GM10248 (cell line): ENCODE data around the gene CAPN1.

Experiments used
- CTCF ChIA-PET: fragments of 300-600 bp; sonication (Branson Sonifier 250); formaldehyde crosslinking; extraction: SDS; loops from one replicate; lab custom pipeline; 2021; ENCODE audit warnings: antibody characterized with exemption; lab: Yijun Ruan, JAX
- POLR2A ChIA-PET: fragments of 350-650 bp; sonication (Branson Sonifier 250); formaldehyde crosslinking; extraction: SDS; loops from one replicate; lab custom pipeline; 2020; ENCODE audit warnings: antibody characterized with exemption; lab: Yijun Ruan, JAX
- DNase-seq: peaks from one replicate; pipeline ENCODE4 v3.0.0; 2012; ENCODE audit errors: extremely low spot score
- CTCF ChIP-seq: IDR thresholded peaks from 2 replicates; pipeline ENCODE4 v1.5.1; 2012; ENCODE audit warnings: mild to moderate bottlenecking, low read depth; ENCODE audit errors: extremely low read depth, missing control alignments, control extremely low read depth

The CAPN1 gene

DNA sequence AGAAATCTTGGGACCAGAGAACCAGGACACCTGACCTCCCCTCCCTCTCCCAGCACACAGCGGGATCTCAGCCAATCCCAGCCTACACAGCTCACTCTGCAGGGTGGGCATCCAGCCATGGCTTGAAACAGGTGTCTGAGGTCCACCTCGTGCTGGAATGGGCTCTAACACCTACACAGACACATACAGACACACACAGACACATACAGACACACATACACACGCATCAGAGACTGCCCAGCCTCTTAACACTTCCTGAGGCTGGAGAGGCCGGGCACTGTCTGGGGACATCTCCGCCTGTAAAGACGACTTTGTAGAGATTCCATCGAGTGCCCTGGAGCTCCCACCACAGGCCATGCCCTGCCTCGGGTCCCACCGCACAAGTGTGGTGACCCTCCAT, 36.7 kb downstream of the CAPN1 start:
- CTCF ChIA-PET: interaction anchor here (1.4 to 1.8 kb wide), 6 partner anchors 14 to 108 kb away, joined by 3 to 7 read pairs (median 4); no protein-coding TSS in a partner anchor
- POLR2A ChIA-PET: no interaction called here
- TF ChIP-seq CTCF: no peak
- DNase-seq: no peak

- no peak for DNase-seq
- ChIA-PET POLR2A (no interaction called here), CTCF (interaction anchor here (1.2 to 1.4 kb wide), 2 partner anchors 110 to 223 kb away, joined by 3 to 4 read pairs; no protein-coding TSS in a partner anchor)
- no peak for TF ChIP-seq CTCF
These were observed 38.1 kb downstream of the CAPN1 start for GRCh38 chr11:65219930-65220213.

DNA sequence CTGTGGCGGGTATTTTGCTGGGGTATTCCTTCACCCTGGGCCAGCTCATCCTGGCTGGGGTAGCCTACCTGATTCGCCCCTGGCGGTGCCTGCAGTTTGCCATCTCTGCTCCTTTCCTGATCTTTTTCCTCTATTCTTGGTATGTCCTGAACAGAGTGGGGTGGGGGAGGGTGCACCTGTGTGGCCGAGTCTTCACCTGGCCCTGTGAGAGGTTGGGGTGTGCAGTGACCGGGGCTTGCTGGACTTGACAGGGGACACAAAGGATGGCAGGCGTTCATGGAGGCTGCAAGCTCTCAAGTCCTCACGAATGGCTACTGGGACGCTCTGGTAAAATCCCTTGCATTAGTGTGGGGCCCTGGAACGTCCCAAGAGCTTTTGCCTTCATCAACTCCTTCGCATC, 39.3 kb downstream of the CAPN1 start:
- ChIA-PET POLR2A (no interaction called here), CTCF (interaction anchor here (1.0 to 1.4 kb wide), 3 partner anchors 94 to 224 kb away, joined by 3 read pairs; no protein-coding TSS in a partner anchor)
- TF ChIP-seq CTCF: no peak
- DNase-seq: no peak

GRCh38 chr11:65223011-65223410, 41.3 kb downstream of the CAPN1 start:
- CTCF ChIA-PET: interaction anchor here (0.7 to 4.6 kb wide), 6 partner anchors 11 to 110 kb away, joined by 3 to 60 read pairs (median 4); partner anchors contain the start of genes CDC42EP2 and DPF2
- POLR2A ChIA-PET: no interaction called here
- no peak for TF ChIP-seq CTCF
- no peak for DNase-seq

DNA sequence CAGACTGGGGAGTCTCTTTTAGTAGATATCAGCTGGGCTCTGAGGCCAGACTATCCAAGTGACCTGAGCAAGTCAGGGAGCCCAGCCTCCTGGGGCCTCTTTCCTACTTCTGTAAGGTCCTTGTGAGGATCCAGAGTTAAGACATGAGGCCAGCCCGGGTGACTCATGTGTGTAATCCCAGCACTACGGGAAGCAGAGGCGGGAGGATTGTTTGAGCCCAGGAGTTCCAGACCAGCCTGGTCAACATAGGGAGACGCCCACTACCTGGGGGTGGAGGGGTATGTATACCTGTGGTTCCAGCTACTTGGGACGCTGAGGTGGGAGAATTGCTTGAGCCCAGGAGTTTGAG, 43.2 kb downstream of the CAPN1 start:
- no peak for DNase-seq
- ChIA-PET POLR2A (interaction anchor here (0.6 kb wide), 1 partner anchor 211 kb away, joined by 3 read pairs; the partner anchor contains the start of gene ARL2), CTCF (interaction anchor here (0.7 to 5.6 kb wide), 24 partner anchors 10 to 377 kb away, joined by 3 to 60 read pairs (median 4); partner anchors contain the start of genes BATF2, CDC42EP2 and SPDYC)
- no peak for TF ChIP-seq CTCF

DNA sequence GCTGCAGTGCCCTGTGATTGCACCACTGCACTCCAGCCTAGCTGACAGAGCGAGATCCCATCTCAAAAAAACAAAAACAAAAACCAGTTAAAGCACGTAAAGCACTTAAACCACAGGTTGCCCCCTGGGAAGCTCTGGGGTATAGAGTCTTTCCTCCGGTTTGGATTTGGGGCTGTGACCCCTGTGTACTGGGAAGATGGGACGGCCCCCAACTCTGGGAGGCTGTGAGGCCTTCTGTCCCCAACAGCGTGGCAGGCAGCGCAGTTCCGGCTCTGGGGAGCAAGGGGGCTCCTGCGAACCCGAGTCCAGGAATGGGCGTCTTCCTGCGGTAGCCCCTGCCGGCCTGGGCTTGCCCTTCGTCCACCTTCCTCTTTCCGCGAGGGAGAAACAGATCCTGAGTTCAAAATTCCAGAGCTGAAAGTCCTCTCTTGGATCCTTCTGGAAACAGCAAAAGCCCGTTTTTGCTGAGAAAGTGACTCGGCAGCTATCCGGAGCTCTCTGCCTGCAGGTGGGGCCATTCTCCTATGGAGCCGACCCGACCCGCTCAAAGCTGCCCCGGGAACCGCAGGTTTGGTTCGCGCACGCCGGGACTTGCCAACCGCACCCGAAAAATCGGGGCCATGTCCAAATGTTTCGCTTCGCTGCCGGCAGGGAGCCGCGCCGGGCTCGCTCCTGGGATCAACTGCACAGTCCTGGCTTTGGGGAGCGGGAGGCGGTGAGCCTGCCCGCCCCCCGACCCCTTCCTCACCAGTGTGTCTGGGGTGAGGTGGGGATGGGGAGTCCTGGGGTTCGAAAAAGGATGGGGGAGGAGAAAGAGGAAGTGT, 43.8 kb downstream of the CAPN1 start:
- ChIA-PET POLR2A (interaction anchor here (0.6 kb wide), 1 partner anchor 211 kb away, joined by 3 read pairs; the partner anchor contains the start of gene ARL2), CTCF (interaction anchor here (0.7 to 5.6 kb wide), 31 partner anchors 11 to 378 kb away, joined by 3 to 60 read pairs (median 4); partner anchors contain the start of genes BATF2, CDC42EP2, DPF2 and SPDYC)
- peak; percentile 84 for DNase-seq
- peak; percentile 53 for TF ChIP-seq CTCF
